CD14-positive monocyte (primary cell): Measurements from ENCODE around the gene IMP3. TPM values are rescaled to one million over a fixed set of nuclear protein-coding genes. Genes with fewer than 3 reads are reported as not detected.
A peak's percentile ranks its signal among the peaks of the same experiment; 100 is the strongest.

Experiments
- DNase-seq, 3 donors: peaks; one replicate each; pipeline ENCODE4 v3.0.0-alpha.2; 2011 to 2022
- H2AFZ ChIP-seq: 2 replicates; pipeline ENCODE4 v1.6.0; 2012; ENCODE audit warnings: mild to moderate bottlenecking, low read depth, low read length, inconsistent platforms; ENCODE audit not compliant: insufficient read depth, poor library complexity, severe bottlenecking
- H3K27ac ChIP-seq, 2 donors: 1 replicate in 1 of 2; 2 replicates in 1 of 2; pipeline ENCODE4 v1.5.1; 2012 to 2013; ENCODE audit warnings: low read length in 2 of 2, control low read depth in 1 of 2, inconsistent platforms in 1 of 2, low read depth in 1 of 2, mild to moderate bottlenecking in 1 of 2
- H3K27me3 ChIP-seq, 2 donors: one replicate each; pipeline versions ENCODE4 v1.6.0 to v1.6.1; 2011 to 2013; ENCODE audit warnings: low read length in 2 of 2; ENCODE audit not compliant: control insufficient read depth in 2 of 2, insufficient read depth in 2 of 2
- H3K36me3 ChIP-seq, 2 donors: replicated peaks in 1 of 2; 1 replicate in 1 of 2; 2 replicates in 1 of 2; pipeline versions ENCODE4 v1.5.1 to v1.6.1; 2012 to 2013; ENCODE audit warnings: low read length in 2 of 2, control low read depth in 1 of 2, inconsistent platforms in 1 of 2, mild to moderate bottlenecking in 1 of 2; ENCODE audit not compliant: insufficient read depth in 2 of 2, control insufficient read depth in 1 of 2
- H3K4me1 ChIP-seq, 2 donors: 1 replicate in 1 of 2; 2 replicates in 1 of 2; pipeline versions ENCODE4 v1.5.1 to v1.6.1; 2012 to 2013; ENCODE audit warnings: low read length in 2 of 2, control low read depth in 1 of 2, inconsistent platforms in 1 of 2, mild to moderate bottlenecking in 1 of 2, moderate library complexity in 1 of 2; ENCODE audit not compliant: insufficient read depth in 2 of 2, control insufficient read depth in 1 of 2
- H3K4me2 ChIP-seq: replicated peaks from 2 replicates; pipeline ENCODE3; 2012; ENCODE audit warnings: low read length, moderate library complexity, mild to moderate bottlenecking; ENCODE audit not compliant: poor library complexity, severe bottlenecking; ENCODE audit errors: extremely low read depth
- H3K4me3 ChIP-seq, 3 experiments: fragments of 200-600 bp in 1 of 3; sonication (generic) in 1 of 3; replicated peaks in 1 of 3; 1 replicate in 2 of 3; 2 replicates in 1 of 3; pipeline ENCODE4 v1.5.1; 2011 to 2013; ENCODE audit warnings: low read length in 3 of 3, mild to moderate bottlenecking in 3 of 3, control low read depth in 2 of 3, low read depth in 2 of 3, inconsistent platforms in 1 of 3, moderate library complexity in 1 of 3
- H3K79me2 ChIP-seq: 2 replicates; pipeline ENCODE4 v1.6.0; 2012; ENCODE audit warnings: mild to moderate bottlenecking, control low read depth, inconsistent platforms, low read length, moderate library complexity; ENCODE audit not compliant: insufficient read depth
- H3K9ac ChIP-seq: 2 replicates; pipeline ENCODE4 v1.6.0; 2017; ENCODE audit warnings: low read length, mild to moderate bottlenecking; ENCODE audit not compliant: insufficient read depth, poor library complexity, severe bottlenecking
- H3K9me3 ChIP-seq, 2 donors: replicated peaks in 1 of 2; 1 replicate in 1 of 2; 2 replicates in 1 of 2; pipeline versions ENCODE4 v1.5.1 to v1.6.1; 2012 to 2013; ENCODE audit warnings: low read length in 2 of 2, control low read depth in 1 of 2; ENCODE audit not compliant: control insufficient read depth in 1 of 2, insufficient read depth in 1 of 2
- H4K20me1 ChIP-seq: 2 replicates; pipeline ENCODE4 v1.6.0; 2012; ENCODE audit warnings: mild to moderate bottlenecking, low read length, control low read depth, moderate library complexity; ENCODE audit not compliant: insufficient read depth
- H3K27ac Mint-ChIP-seq, 7 donors: one replicate each; pipeline ENCODE4 v1.8.0; 2020; ENCODE audit warnings: mild to moderate bottlenecking in 7 of 7, mixed read lengths in 7 of 7, moderate library complexity in 6 of 7, inconsistent platforms in 2 of 7
- H3K27me3 Mint-ChIP-seq, 3 donors: one replicate each; pipeline ENCODE4 v1.8.0; 2021 to 2022; ENCODE audit warnings: low read depth in 3 of 3, mild to moderate bottlenecking in 3 of 3, mixed read lengths in 3 of 3, moderate library complexity in 3 of 3, inconsistent platforms in 1 of 3
- H3K36me3 Mint-ChIP-seq, 2 donors: one replicate each; pipeline ENCODE4 v1.8.0; 2020; ENCODE audit warnings: mixed read lengths in 2 of 2, inconsistent platforms in 1 of 2, mild to moderate bottlenecking in 1 of 2
- H3K4me1 Mint-ChIP-seq: one replicate; pipeline ENCODE4 v1.8.0; 2020; ENCODE audit warnings: mild to moderate bottlenecking, mixed read lengths
- H3K4me3 Mint-ChIP-seq, 2 donors: one replicate each; pipeline ENCODE4 v1.8.0; 2020; ENCODE audit warnings: mild to moderate bottlenecking in 2 of 2, mixed read lengths in 2 of 2, moderate library complexity in 1 of 2
- H3K9me3 Mint-ChIP-seq, 7 donors: one replicate each; pipeline ENCODE4 v1.8.0; 2020 to 2022; ENCODE audit warnings: mixed read lengths in 7 of 7, mild to moderate bottlenecking in 6 of 7, moderate library complexity in 6 of 7, inconsistent platforms in 2 of 7
- CTCF ChIP-seq: fragments of 200-600 bp; IDR thresholded peaks from one replicate; pipeline ENCODE4 v1.8.0; 2022; ENCODE audit warnings: antibody characterized with exemption, mild to moderate bottlenecking
- WGBS: methylation state at CpG from one replicate; pipeline ENCODE4 v1.1.5; 2013; ENCODE audit warnings: missing lambda C conversion rate; ENCODE audit not compliant: insufficient coverage; 5-methylcytosine and 5-hydroxymethylcytosine counted together
- intact Hi-C, 2 donors: fragments of 100-400 bp; cut with micrococcal nuclease; formaldehyde crosslinking; loops; one replicate each; pipeline versions ENCODE4 v1.15.0 to v1.15.1; 2023
- polyA plus RNA-seq, 3 donors: library from polyadenylated mRNA; depleted of rRNA in 1 of 3; unstranded in 2 of 3; stranded (reverse) in 1 of 3; fragments of 300-500 nt in 2 of 3; fragments of >200 nt in 1 of 3; fragmentation: Illumina TruSeq in 2 of 3; gene quantifications; 1 replicate in 2 of 3; 2 replicates in 1 of 3; pipeline ENCODE4 v1.2.3, GENCODE V29; 2012 to 2021

IMP3 gene
- polyA plus RNA-seq, 3 donors, result 36.7 to 119 (median 99.3) TPM

- WGBS, result 82% methylated on average over 9 of the region's 14 CpGs
- intact Hi-C loops, result no loop called here
- Histone ChIP-seq H3K9ac (peak overlapping the region; percentile 15), H3K4me2 (no peak overlapping the region), H3K27ac (no peak overlapping the region), H2AFZ (no peak overlapping the region), H3K36me3 (peaks cover 0 to 42% of the 10 kb centered on the region in 2 donors), H3K9me3 (no peaks in the 10 kb centered on the region), H3K27me3 (no peaks in the 10 kb centered on the region), H3K4me1 (peaks cover 11 to 12% of the 10 kb centered on the region in 2 donors), H3K4me3 (no peak overlapping the region), H4K20me1 (peaks cover 3% of the 10 kb centered on the region), H3K79me2 (no peaks in the 10 kb centered on the region)
- Mint-ChIP-seq H3K36me3 (peaks cover 24 to 27% of the 10 kb centered on the region in 2 donors), H3K9me3 (peaks cover 0 to 6% (median 3%) of the 10 kb centered on the region in 7 donors), H3K27ac (peak overlapping the region in 1 of 7 donors; percentile 25), H3K27me3 (peaks cover 1 to 4% (median 2%) of the 10 kb centered on the region in 3 donors), H3K4me1 (peaks cover 9% of the 10 kb centered on the region), H3K4me3 (no peak overlapping the region)
- DNase-seq, result no peak
- no peak for TF ChIP-seq CTCF
Observed at GRCh38 chr15:75661100-75661755, 21.2 kb upstream of the IMP3 start.

GRCh38 chr15:75659928-75660645, 20.1 kb upstream of the IMP3 start:
- Histone ChIP-seq H4K20me1 (peaks cover 12% of the 10 kb centered on the region), H3K36me3 (peaks cover 0 to 42% of the 10 kb centered on the region in 2 donors), H3K4me3 (no peak overlapping the region), H2AFZ (no peak overlapping the region), H3K9ac (no peak overlapping the region), H3K27me3 (no peaks in the 10 kb centered on the region), H3K27ac (no peak overlapping the region), H3K79me2 (no peaks in the 10 kb centered on the region), H3K9me3 (no peaks in the 10 kb centered on the region), H3K4me1 (peaks cover 0 to under 1% of the 10 kb centered on the region in 2 donors), H3K4me2 (no peak overlapping the region)
- H3K4me1 Mint-ChIP-seq, result no peaks in the 10 kb centered on the region
- no peaks in the 10 kb centered on the region for H3K9me3 Mint-ChIP-seq
- peaks cover 1 to 4% (median 2%) of the 10 kb centered on the region in 3 donors for H3K27me3 Mint-ChIP-seq
- DNase-seq, result no peak
- peaks cover 27 to 28% of the 10 kb centered on the region in 2 donors for H3K36me3 Mint-ChIP-seq
- no peak for TF ChIP-seq CTCF
- intact Hi-C loops, result no loop called here
- H3K27ac Mint-ChIP-seq, result peak overlapping the region in 1 of 7 donors; percentile 26
- 88% methylated on average over 14 of the region's 17 CpGs for whole genome bisulfite sequencing
- no peak overlapping the region for H3K4me3 Mint-ChIP-seq
